Neural crest cell (in vitro differentiated cells): Measurements from ENCODE around the gene SMIM14. TPM values are rescaled to one million over a fixed set of nuclear protein-coding genes. Genes with fewer than 3 reads are reported as not detected.
A peak's percentile ranks its signal among the peaks of the same experiment; 100 is the strongest.
"Not testable (repeated sequence)": the region's sequence is repeated elsewhere in the genome, so short reads cannot be mapped to it uniquely, and the experiment has no call there.

Source experiments
- DNase-seq: peaks from one replicate; pipeline ENCODE4 v3.0.0; 2021; ENCODE audit warnings: low read depth, mixed read lengths, low spot score
- H3K27ac Mint-ChIP-seq: one replicate; pipeline ENCODE4 v1.8.0; 2021; ENCODE audit warnings: mild to moderate bottlenecking, mixed read lengths; ENCODE audit not compliant: unreplicated experiment
- H3K27me3 Mint-ChIP-seq: 2 replicates; pipeline ENCODE4 v1.8.0; 2021; ENCODE audit warnings: low read depth, mild to moderate bottlenecking, mixed read lengths
- H3K36me3 Mint-ChIP-seq: 2 replicates; pipeline ENCODE4 v1.8.0; 2021; ENCODE audit warnings: low read depth, mild to moderate bottlenecking, mixed read lengths
- H3K4me1 Mint-ChIP-seq: 2 replicates; pipeline ENCODE4 v1.8.0; 2021; ENCODE audit warnings: mixed read lengths
- H3K4me3 Mint-ChIP-seq: one replicate; pipeline ENCODE4 v1.8.0; 2021; ENCODE audit warnings: mild to moderate bottlenecking, mixed read lengths
- H3K9me3 Mint-ChIP-seq: 2 replicates; pipeline ENCODE4 v1.8.0; 2021; ENCODE audit warnings: mixed read lengths
- total RNA-seq: library from RNA; stranded (reverse); gene quantifications from 2 replicates; pipeline ENCODE4 v1.2.1, GENCODE V29; 2021
- TF ChIP-seq, protein P1 (sequence below): fragments of 200-600 bp; sonication (generic); conservative IDR thresholded peaks from 2 replicates; pipeline ENCODE4 v1.5.0; 2021; ENCODE audit warnings: antibody characterized with exemption, mild to moderate bottlenecking

SMIM14 gene
- total RNA-seq, 1 donor from 2014 or later = 7.9 TPM

DNA sequence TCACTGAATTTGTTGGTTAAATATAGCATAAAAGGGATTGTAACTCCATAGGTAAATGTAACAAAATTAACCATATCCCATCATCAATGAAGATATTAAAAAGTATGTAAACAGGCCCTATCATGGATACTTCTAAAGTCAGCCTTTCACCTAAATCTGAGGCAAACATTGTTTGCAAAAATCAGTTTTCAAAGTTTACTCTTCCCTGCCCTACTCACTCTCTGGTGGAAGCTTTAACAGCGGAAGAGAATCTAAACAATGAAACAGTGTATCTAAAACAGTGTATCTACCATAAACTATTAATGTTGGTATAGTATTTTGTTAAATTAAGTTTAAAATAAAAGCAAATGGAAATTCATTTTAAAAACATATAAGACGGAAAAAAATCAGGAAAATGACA is 21.1 kb downstream of the SMIM14 start:
- Mint-ChIP-seq H3K36me3 (no peaks in the 10 kb centered on the region), H3K4me3 (no peak overlapping the region), H3K4me1 (peaks cover 9% of the 10 kb centered on the region), H3K9me3 (no peaks in the 10 kb centered on the region), H3K27ac (no peak overlapping the region), H3K27me3 (no peaks in the 10 kb centered on the region)
- no peak for DNase-seq
- TF ChIP-seq, protein P1, sequence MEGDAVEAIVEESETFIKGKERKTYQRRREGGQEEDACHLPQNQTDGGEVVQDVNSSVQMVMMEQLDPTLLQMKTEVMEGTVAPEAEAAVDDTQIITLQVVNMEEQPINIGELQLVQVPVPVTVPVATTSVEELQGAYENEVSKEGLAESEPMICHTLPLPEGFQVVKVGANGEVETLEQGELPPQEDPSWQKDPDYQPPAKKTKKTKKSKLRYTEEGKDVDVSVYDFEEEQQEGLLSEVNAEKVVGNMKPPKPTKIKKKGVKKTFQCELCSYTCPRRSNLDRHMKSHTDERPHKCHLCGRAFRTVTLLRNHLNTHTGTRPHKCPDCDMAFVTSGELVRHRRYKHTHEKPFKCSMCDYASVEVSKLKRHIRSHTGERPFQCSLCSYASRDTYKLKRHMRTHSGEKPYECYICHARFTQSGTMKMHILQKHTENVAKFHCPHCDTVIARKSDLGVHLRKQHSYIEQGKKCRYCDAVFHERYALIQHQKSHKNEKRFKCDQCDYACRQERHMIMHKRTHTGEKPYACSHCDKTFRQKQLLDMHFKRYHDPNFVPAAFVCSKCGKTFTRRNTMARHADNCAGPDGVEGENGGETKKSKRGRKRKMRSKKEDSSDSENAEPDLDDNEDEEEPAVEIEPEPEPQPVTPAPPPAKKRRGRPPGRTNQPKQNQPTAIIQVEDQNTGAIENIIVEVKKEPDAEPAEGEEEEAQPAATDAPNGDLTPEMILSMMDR = no peak

DNA sequence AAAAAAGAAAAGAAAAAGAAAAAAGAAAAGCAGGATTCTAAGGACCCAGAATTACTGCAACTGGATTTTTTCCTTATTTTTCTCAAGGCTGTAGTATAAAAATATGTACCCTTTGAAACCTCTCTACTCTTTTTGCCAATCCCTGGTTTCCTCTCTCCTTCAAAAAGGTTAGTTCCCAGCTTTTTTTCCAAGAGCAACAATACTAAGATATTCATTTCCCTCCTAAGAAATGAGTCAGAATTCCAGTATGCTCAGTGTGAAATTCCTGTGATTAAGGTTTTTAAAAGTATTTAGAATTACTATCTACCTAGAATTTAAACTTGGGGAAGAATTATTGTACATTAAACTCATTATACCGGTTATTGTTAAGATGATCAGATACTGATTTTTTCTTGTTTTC is 22.0 kb downstream of the SMIM14 start:
- no peaks in the 10 kb centered on the region for H3K36me3 Mint-ChIP-seq
- H3K27ac Mint-ChIP-seq = no peak overlapping the region
- no peak for DNase-seq
- H3K4me3 Mint-ChIP-seq = no peak overlapping the region
- no peaks in the 10 kb centered on the region for H3K27me3 Mint-ChIP-seq
- TF ChIP-seq, protein P1 = no peak
- H3K9me3 Mint-ChIP-seq = no peaks in the 10 kb centered on the region
- H3K4me1 Mint-ChIP-seq = peaks cover 8% of the 10 kb centered on the region

DNA sequence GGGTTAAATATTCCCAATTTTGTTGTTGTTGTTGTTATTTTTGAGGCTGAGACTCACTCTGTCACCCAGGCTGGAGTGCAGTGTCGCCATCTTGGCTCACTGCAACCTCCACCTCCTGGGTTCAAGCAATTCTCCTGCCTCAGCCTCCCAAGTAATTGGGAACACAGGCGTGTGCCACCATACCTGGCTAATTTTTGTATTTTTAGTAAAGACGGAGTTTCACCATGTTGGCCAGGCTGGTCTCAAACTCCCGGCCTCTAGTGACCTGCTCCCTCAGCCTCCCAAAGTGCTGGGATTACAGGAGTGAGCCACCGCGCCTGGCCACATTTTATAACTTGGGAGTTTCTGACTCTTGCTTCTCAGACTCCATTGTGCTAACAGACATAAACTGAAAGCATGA is 22.6 kb downstream of the SMIM14 start:
- not testable (repeated sequence) for H3K9me3 Mint-ChIP-seq, H3K27ac Mint-ChIP-seq, DNase-seq, H3K36me3 Mint-ChIP-seq, H3K27me3 Mint-ChIP-seq, H3K4me1 Mint-ChIP-seq, H3K4me3 Mint-ChIP-seq

DNA sequence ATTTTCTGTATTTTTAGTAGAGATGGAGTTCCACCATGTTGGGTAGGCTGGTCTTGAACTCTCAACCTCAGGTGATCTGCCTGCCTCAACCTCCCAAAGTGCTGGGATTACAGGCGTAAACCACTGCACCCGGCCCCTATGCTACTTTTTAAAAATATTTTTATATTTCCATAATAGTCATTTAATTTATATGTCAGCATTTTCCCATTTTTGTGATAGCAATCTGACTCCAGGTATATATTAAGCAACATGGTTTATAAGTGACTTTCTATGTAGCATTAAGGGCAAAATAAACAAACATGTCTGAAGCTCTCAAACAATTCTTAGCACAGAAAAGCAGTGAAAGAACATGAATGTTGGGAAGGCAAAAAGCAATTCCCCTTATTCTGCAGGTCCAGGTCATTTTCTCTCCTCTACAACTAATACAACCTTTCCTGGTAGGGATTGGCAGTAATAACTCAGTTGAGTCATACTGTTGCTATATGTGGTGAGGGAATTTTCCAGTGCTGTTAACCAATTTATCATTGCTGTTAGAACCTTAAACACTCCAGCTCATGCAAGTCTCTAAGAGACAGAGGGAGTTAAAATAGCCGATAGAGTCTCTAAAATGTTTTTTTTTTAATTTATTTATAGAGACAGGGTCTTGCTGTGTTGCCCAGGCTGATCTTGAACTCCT is 24.0 kb downstream of the SMIM14 start:
- no peaks in the 10 kb centered on the region for H3K36me3 Mint-ChIP-seq
- no peaks in the 10 kb centered on the region for H3K9me3 Mint-ChIP-seq
- no peaks in the 10 kb centered on the region for H3K27me3 Mint-ChIP-seq
- DNase-seq = no peak
- no peak overlapping the region for H3K4me3 Mint-ChIP-seq
- TF ChIP-seq, protein P1 = no peak
- H3K4me1 Mint-ChIP-seq = peaks cover 2% of the 10 kb centered on the region
- H3K27ac Mint-ChIP-seq = no peak overlapping the region

DNA sequence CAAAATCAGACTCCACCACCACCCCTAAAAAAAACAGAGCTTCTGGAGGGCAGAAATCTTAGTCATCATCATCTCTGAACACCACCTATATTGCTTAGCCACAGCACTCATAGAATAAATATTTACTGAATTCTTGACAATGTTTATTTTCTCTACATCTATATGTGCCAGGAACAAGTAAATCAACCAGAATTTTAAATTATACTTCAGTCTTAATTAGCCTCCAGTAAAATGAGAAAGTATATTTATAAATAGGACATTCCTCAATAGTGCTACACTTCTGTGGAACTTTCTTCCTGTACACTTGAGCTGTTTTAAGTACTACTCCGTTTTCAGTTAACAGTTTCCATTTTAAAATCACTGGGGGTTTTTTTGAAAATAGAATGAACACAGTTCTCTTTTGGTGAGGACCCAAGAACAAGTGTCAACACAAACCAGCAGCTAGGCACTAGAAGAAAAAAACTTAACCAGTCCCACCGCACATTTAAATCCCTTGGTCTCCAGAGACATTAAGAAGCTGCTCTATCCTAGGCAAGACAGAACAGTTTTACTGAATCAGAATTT is 25.5 kb downstream of the SMIM14 start:
- TF ChIP-seq, protein P1 = no peak
- Mint-ChIP-seq H3K4me3 (no peak overlapping the region), H3K4me1 (peaks cover 13% of the 10 kb centered on the region), H3K27me3 (no peaks in the 10 kb centered on the region), H3K27ac (no peak overlapping the region), H3K36me3 (no peaks in the 10 kb centered on the region), H3K9me3 (no peaks in the 10 kb centered on the region)
- no peak for DNase-seq

DNA sequence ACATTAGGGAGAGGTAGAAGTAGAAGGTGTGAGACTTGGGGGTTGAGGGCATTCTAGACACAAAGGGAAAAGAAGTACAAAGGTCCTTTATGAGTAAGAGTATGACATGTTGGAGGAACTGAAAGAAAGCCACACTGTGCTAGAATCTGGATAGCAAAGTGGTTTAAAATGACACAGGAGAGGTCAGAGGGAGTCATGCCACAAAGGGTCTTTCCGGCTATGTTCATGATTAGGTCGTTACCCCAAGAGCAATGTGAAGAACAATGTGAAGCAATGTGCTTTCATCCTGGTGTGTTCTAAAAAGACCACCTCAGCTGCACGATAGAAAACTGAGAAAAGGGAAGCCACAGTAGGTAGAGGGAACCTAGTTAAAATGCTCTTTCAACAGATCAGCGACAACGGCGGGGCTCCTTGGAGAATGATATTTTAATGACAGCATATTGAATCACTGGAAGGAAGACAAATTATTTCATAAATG is 29.2 kb downstream of the SMIM14 start:
- H3K36me3 Mint-ChIP-seq = peaks cover 6% of the 10 kb centered on the region
- TF ChIP-seq, protein P1 = no peak
- H3K4me1 Mint-ChIP-seq = peaks cover 13% of the 10 kb centered on the region
- H3K4me3 Mint-ChIP-seq = no peak overlapping the region
- peak overlapping the region; percentile 1 for H3K27ac Mint-ChIP-seq
- H3K9me3 Mint-ChIP-seq = peaks cover 4% of the 10 kb centered on the region
- H3K27me3 Mint-ChIP-seq = no peaks in the 10 kb centered on the region
- DNase-seq = no peak
